Upper lobe of left lung (tissue), 4 donors: ENCODE measurements around the gene EMC10.

Experiments used
- CTCF ChIP-seq, 6 experiments: fragments of 450-650 bp in 4 of 6; fragments of 200-600 bp in 2 of 6; sonication (generic) in 2 of 6; IDR thresholded peaks; one replicate each; pipeline ENCODE4 v1.5.1; 2016 to 2019; ENCODE audit warnings: antibody characterized with exemption in 6 of 6
- POLR2A ChIP-seq, 4 donors: fragments of 450-650 bp; IDR thresholded peaks; one replicate each; pipeline ENCODE4 v1.5.1; 2016 to 2017; ENCODE audit warnings: antibody characterized with exemption in 4 of 4, mild to moderate bottlenecking in 2 of 4
- POLR2AphosphoS5 ChIP-seq, 2 donors: sonication (generic); formaldehyde crosslinking; IDR thresholded peaks; one replicate each; pipeline ENCODE4 v1.5.1; 2017; ENCODE audit warnings: antibody characterized with exemption in 2 of 2

GRCh38 chr19:50516456-50516855 lies 40.1 kb downstream of the EMC10 start:
- TF ChIP-seq POLR2A (IDR thresholded peaks at IDR 0.05), result no peak
- TF ChIP-seq CTCF (IDR thresholded peaks at IDR 0.05), result no peak
- no peak for TF ChIP-seq POLR2AphosphoS5 (IDR thresholded peaks at IDR 0.05)
